ENCODE measurements around the gene SNAP23.

Gene SNAP23

DNA sequence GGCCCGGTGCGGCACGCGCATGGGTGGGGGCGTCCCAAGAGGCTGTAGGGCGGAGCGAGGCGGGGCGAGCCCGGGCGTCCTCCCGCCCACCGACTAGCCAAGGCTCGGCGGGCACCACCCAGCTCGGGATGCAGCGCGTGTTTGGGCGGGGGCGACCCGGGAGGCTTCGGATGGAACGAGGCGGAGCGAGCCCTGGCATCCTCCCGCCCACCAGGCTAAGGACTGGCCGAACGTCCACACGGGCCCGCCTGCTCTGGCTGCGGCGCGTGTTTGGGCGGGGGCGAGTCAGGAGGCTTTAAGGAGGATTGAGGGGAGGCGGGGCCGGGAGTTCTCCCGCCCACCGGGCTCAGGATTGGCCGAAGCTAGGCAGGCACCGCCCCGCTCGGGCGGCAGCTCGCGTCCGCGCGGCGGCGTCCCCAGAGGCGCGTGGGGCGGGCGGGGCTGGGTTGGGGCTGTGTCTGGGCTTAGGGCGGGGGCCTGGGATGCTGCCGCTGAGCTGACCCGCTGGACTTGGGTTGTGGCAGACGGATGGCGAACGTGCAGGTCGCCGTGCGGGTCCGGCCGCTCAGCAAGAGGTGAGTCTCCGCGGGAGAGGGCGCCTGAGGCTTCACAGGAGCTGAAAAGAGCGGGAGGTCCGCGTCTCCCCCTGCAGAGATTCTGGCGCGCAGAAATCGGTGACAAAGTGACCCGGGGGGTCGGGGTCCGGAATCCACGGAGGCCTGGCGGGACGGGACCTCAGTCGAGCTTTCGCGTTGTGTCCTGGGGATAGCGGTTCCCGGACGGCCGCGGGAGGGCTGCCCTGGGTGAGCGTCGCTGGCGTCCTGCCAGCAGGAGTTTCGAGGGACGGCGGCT lies 80.0 kb downstream of the SNAP23 start, which contains the start of gene STARD9:
Gene STARD9, plus strand, starts transcription at position 419 of the 852 bp plus-strand sequence. Its CDS starts 110 bp downstream, at position 529.
- DNase-seq (ENCODE audit: low read depth): peak; percentile 95

DNA sequence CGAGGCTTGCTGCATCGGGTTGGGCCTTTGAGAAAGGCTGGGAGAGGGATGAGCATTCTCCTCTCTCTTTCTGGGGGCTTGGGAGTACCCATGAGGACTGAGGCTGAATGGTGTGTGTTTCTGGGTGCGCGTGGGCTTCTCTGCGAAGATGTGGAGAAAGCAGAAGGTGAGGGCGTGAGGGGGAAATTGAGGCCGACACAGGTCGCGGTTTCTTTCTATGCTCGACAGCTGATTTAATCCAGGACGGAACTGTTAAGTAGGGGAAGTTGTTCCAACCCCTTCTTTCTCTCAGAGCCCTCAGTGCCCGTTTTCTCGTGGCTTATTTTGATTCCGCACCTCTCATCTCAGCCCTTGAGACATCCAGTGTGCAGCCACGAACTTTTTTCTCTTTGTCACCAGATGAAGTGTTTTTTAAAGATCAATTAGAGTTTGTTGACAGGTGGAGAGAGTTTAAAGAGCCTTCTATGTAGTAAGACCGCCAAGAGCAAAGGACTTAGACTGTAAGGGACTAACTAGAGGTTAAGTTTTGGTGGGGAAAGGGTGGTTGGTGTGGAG lies 80.7 kb downstream of the SNAP23 start:
- no peak for DNase-seq (ENCODE audit: low read depth)

DNA sequence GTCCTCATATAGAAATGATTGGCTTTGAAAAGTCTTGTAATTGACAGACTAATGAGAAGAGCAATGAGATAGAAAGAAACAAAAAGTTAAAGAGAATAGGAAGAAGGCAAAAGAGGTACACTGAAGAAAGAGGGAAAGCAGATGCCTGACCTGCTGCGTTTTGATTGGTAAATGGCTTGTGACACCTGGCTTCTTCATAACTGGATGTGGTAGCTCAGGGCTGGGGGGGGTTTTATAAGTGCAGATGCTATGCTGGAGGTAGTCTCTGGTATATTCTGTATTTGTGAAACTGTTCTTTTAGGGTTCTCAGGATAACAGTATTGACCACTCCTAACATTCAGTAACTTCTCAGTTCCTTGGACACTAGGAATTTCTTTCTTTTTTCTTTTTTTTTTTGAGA lies 81.3 kb downstream of the SNAP23 start:
- no peak for DNase-seq (ENCODE audit: low read depth)

DNA sequence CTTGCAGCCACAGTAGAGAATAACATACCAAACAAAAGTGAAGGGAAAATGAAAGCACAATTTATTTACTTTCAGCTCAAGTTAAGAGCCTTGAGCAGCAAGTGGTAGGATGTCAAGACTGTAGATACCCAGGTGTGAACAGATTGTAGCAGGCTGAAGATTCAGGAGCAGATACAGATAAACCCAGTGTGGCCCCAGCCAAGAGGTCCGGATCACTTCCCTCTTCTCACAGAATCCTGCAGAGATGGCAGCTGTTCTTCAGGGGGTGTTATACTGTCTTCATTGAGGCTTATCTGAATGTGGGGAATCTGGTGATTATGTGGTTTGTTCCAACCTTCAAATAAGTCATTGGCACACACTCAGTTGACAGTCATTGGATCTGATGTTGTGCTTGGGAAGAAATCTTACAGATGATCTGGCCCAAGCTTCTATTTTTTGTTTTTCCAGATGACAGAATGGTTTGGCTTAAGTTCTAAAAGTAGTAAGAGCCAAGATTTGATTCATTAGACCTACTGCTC lies 82.1 kb downstream of the SNAP23 start:
- no peak for DNase-seq (ENCODE audit: low read depth)

DNA sequence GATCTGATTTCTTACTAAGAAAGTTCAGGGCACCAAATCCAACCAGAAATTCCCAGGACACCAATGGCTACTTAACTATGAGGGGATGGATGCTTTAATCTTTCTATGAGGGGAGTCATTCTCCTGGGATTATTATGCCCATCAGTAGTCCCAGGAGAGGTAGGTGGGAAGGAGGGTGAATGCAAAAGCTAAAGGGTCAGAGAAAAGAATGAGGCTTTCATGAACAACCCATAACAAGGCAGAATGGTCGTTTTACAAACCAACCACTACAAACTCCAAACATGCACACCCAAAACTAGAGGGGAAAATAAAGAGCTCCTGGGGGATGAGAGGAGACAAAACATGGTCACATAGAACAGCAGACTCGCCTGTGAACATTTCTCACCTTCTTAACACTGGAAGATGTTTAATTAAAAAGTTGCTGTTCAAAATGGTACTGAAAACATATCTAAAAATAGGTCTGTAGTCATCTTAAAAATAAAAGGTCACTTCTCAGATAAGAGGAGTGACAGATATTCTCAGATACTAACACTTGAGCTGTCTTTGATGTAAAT lies 83.6 kb downstream of the SNAP23 start:
- DNase-seq (ENCODE audit: low read depth): no peak

DNA sequence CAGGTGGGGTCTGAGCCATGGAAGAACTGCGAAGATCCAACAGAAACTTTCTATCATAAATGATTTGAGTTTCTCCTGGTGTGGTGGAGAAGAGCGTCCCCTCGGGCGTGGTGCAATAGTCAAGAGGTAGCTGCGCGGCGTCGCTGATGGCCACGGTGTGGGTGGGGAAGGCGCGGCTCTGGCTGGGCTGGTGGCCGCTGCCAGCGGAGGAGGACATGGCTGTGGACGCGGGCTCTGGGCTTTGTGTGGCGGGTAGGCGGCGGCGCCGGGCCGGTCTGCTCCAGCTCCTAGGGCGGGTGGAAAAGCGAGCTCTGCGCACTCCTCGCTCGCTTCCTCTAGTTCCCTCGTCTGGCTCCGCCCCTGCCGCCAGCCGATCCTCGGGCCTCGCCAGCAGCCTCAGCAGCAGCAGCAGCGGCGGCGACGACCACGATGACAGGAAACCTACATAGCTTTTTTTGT lies 85.9 kb downstream of the SNAP23 start:
- peak; percentile 72 for DNase-seq (ENCODE audit: low read depth)

Data from stimulated activated CD8-positive, alpha-beta memory T cell treated with anti-CD3 and anti-CD28 coated beads, Interleukin-4, amount 100 ng/mL, for 24 hours (primary cell).